ENCODE data around the gene ACP2.
"Not testable (repeated sequence)": the region's sequence is repeated elsewhere in the genome, so short reads cannot be mapped to it uniquely, and the experiment has no call there.

ACP2 gene

GRCh38 chr11:47204637-47204989 lies 44.0 kb downstream of the ACP2 start:
- no peaks in the 10 kb centered on the region for H3K36me3 ChIP-seq (ENCODE audit: insufficient read depth, low read length)
- H3K4me3 ChIP-seq (ENCODE audit: low read depth, low read length): peak overlapping the region; percentile 46; the same call in 1 of the 2 replicates
- peak overlapping the region; percentile 50 for H2AFZ ChIP-seq (ENCODE audit: low read length, unreplicated experiment)
- no peaks in the 10 kb centered on the region for H3K79me2 ChIP-seq (ENCODE audit: control insufficient read depth, insufficient read depth, low read length, unreplicated experiment)
- no peaks in the 10 kb centered on the region for H3K27me3 ChIP-seq (ENCODE audit: insufficient read depth, low read length)
- H3K4me1 ChIP-seq (ENCODE audit: control insufficient read depth, insufficient read depth, low read length, unreplicated experiment): peaks cover 13% of the 10 kb centered on the region
- peak overlapping the region; percentile 66 for H3K27ac ChIP-seq (ENCODE audit: low read depth, low read length)

DNA sequence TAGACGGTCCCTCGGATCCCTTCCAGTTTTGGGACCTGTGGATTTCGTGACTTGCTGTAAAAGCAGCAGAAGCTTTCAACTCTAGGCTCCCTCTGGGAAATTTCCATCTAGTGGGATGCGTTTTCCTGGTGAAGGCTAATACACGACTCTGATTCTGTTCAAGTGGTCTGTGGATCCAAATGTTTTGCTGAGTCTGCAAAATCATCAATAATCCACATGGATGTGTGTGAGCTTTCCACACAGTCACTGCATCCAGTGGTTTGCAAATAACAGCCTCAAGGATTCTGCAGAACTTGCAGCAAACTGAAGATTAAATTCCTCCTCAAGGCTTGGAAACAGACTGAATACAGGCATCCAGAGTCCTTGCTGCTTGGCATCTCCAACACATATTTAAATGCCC lies 46.0 kb downstream of the ACP2 start:
- H3K4me1 ChIP-seq (ENCODE audit: control insufficient read depth, insufficient read depth, low read length, unreplicated experiment): peaks cover 13% of the 10 kb centered on the region
- H3K4me3 ChIP-seq (ENCODE audit: low read depth, low read length): no peak overlapping the region
- H3K79me2 ChIP-seq (ENCODE audit: control insufficient read depth, insufficient read depth, low read length, unreplicated experiment): no peaks in the 10 kb centered on the region
- H3K36me3 ChIP-seq (ENCODE audit: insufficient read depth, low read length): no peaks in the 10 kb centered on the region
- H3K27ac ChIP-seq (ENCODE audit: low read depth, low read length): no peak overlapping the region
- H3K27me3 ChIP-seq (ENCODE audit: insufficient read depth, low read length): no peaks in the 10 kb centered on the region
- no peak overlapping the region for H2AFZ ChIP-seq (ENCODE audit: low read length, unreplicated experiment)

GRCh38 chr11:47201015-47201414 lies 47.6 kb downstream of the ACP2 start:
- Histone ChIP-seq H3K36me3 (ENCODE audit: insufficient read depth, low read length) (no peaks in the 10 kb centered on the region), H2AFZ (ENCODE audit: low read length, unreplicated experiment) (no peak overlapping the region), H3K4me1 (ENCODE audit: control insufficient read depth, insufficient read depth, low read length, unreplicated experiment) (peaks cover 13% of the 10 kb centered on the region), H3K79me2 (ENCODE audit: control insufficient read depth, insufficient read depth, low read length, unreplicated experiment) (no peaks in the 10 kb centered on the region), H3K27me3 (ENCODE audit: insufficient read depth, low read length) (no peaks in the 10 kb centered on the region), H3K4me3 (ENCODE audit: low read depth, low read length) (no peak overlapping the region), H3K27ac (ENCODE audit: low read depth, low read length) (no peak overlapping the region)

GRCh38 chr11:47198161-47198560 lies 50.5 kb downstream of the ACP2 start:
- not testable (repeated sequence) for H3K79me2 ChIP-seq (ENCODE audit: control insufficient read depth, insufficient read depth, low read length, unreplicated experiment); H3K36me3 ChIP-seq (ENCODE audit: insufficient read depth, low read length); H3K4me3 ChIP-seq (ENCODE audit: low read depth, low read length); H3K27ac ChIP-seq (ENCODE audit: low read depth, low read length); H3K4me1 ChIP-seq (ENCODE audit: control insufficient read depth, insufficient read depth, low read length, unreplicated experiment); H3K27me3 ChIP-seq (ENCODE audit: insufficient read depth, low read length); H2AFZ ChIP-seq (ENCODE audit: low read length, unreplicated experiment)

DNA sequence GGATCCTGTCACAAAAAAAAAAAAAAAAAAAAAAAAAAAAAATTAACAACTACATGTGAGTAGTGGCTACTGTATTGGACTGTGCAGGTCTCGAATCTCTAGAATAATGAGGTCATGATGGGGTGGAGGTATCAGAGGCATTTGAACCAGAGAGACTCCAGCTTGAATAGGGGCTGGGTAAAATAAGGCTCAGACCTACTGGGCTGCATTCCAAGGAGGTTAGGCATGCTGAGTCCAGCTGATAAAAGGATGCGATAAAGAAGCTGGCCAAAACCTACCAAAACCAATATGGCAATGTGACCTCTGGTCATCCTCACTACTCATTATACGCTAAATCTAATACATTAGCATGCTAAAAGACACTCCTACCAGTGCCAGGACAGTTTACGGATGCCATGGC lies 56.5 kb downstream of the ACP2 start:
- Histone ChIP-seq H2AFZ (ENCODE audit: low read length, unreplicated experiment) (no peak overlapping the region), H3K27me3 (ENCODE audit: insufficient read depth, low read length) (no peaks in the 10 kb centered on the region), H3K4me1 (ENCODE audit: control insufficient read depth, insufficient read depth, low read length, unreplicated experiment) (peaks cover 11% of the 10 kb centered on the region), H3K4me3 (ENCODE audit: low read depth, low read length) (no peak overlapping the region), H3K79me2 (ENCODE audit: control insufficient read depth, insufficient read depth, low read length, unreplicated experiment) (no peaks in the 10 kb centered on the region), H3K27ac (ENCODE audit: low read depth, low read length) (no peak overlapping the region), H3K36me3 (ENCODE audit: insufficient read depth, low read length) (no peaks in the 10 kb centered on the region)

- not testable (repeated sequence) for H3K27ac ChIP-seq (ENCODE audit: low read depth, low read length); H3K27me3 ChIP-seq (ENCODE audit: insufficient read depth, low read length); H3K79me2 ChIP-seq (ENCODE audit: control insufficient read depth, insufficient read depth, low read length, unreplicated experiment); H3K4me3 ChIP-seq (ENCODE audit: low read depth, low read length); H3K36me3 ChIP-seq (ENCODE audit: insufficient read depth, low read length); H2AFZ ChIP-seq (ENCODE audit: low read length, unreplicated experiment)
- peaks cover 11% of the 10 kb centered on the region for H3K4me1 ChIP-seq (ENCODE audit: control insufficient read depth, insufficient read depth, low read length, unreplicated experiment)
Observed at GRCh38 chr11:47191137-47191536, 57.5 kb downstream of the ACP2 start.
